ENCODE measurements around the gene SLC25A13. TPM values are rescaled to one million over a fixed set of nuclear protein-coding genes. Genes with fewer than 3 reads are reported as not detected.

Gene SLC25A13
- total and polyA plus RNA-seq, 2 of the 8 experiments (the other 6 are each of a cell fraction or from before 2014, with no cell fraction given), result 30.8 to 85.4 TPM

DNA sequence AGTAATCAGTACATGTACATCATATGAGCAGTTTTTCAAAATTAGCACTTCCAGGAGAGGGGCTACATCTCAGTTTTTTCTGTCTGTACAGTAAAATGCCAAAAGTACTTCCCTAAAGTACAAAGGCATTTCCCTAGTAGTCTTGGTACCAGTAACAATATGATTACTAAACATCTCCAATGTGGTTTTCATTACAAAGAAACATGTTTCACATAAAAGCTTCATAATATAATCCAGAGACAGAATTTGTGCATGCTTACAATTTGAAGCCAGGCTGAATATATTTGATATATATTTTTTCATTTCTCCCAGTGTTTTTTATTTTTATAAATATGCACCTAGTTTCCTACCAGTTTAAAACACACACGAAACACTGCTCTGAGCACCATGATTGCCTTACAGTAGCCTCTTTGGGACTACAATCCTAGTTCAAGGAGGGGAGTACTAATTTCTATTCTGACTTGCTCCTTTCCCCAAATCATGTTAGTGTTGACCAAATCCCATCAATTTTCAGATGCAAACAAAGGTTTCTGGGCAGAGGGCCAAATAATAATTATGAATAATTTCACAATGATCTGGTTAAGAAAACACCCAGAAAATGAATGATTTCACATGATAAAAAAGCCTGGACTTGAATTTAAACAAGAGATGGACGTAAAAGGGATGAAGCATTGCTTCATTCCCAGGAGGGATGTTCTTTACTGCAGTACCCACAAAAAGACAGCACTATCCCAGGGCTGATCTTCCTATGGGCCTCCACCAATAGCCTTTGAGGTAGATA lies 201.3 kb downstream of the SLC25A13 start (continued):
- TF ChIP-seq, protein P1, sequence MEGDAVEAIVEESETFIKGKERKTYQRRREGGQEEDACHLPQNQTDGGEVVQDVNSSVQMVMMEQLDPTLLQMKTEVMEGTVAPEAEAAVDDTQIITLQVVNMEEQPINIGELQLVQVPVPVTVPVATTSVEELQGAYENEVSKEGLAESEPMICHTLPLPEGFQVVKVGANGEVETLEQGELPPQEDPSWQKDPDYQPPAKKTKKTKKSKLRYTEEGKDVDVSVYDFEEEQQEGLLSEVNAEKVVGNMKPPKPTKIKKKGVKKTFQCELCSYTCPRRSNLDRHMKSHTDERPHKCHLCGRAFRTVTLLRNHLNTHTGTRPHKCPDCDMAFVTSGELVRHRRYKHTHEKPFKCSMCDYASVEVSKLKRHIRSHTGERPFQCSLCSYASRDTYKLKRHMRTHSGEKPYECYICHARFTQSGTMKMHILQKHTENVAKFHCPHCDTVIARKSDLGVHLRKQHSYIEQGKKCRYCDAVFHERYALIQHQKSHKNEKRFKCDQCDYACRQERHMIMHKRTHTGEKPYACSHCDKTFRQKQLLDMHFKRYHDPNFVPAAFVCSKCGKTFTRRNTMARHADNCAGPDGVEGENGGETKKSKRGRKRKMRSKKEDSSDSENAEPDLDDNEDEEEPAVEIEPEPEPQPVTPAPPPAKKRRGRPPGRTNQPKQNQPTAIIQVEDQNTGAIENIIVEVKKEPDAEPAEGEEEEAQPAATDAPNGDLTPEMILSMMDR (IDR thresholded peaks at IDR 0.05; ENCODE audit: control extremely low read depth in 1 of 3, insufficient read depth in 1 of 3, low read depth in 1 of 3, low read length in 3 of 3), result no peak
- TF ChIP-seq BCL11A (IDR thresholded peaks at IDR 0.05; ENCODE audit: low read depth in 2 of 2, low read length in 2 of 2), result no peak
- TF ChIP-seq HDAC6 (IDR thresholded peaks at IDR 0.05; ENCODE audit: low read depth, low read length), result no peak
- TF ChIP-seq, protein P2, sequence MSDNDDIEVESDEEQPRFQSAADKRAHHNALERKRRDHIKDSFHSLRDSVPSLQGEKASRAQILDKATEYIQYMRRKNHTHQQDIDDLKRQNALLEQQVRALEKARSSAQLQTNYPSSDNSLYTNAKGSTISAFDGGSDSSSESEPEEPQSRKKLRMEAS (IDR thresholded peaks at IDR 0.05), result no peak
- no peak for TF ChIP-seq SIX5 (IDR thresholded peaks at IDR 0.05; ENCODE audit: low read depth, low read length)
- TF ChIP-seq, protein P3, sequence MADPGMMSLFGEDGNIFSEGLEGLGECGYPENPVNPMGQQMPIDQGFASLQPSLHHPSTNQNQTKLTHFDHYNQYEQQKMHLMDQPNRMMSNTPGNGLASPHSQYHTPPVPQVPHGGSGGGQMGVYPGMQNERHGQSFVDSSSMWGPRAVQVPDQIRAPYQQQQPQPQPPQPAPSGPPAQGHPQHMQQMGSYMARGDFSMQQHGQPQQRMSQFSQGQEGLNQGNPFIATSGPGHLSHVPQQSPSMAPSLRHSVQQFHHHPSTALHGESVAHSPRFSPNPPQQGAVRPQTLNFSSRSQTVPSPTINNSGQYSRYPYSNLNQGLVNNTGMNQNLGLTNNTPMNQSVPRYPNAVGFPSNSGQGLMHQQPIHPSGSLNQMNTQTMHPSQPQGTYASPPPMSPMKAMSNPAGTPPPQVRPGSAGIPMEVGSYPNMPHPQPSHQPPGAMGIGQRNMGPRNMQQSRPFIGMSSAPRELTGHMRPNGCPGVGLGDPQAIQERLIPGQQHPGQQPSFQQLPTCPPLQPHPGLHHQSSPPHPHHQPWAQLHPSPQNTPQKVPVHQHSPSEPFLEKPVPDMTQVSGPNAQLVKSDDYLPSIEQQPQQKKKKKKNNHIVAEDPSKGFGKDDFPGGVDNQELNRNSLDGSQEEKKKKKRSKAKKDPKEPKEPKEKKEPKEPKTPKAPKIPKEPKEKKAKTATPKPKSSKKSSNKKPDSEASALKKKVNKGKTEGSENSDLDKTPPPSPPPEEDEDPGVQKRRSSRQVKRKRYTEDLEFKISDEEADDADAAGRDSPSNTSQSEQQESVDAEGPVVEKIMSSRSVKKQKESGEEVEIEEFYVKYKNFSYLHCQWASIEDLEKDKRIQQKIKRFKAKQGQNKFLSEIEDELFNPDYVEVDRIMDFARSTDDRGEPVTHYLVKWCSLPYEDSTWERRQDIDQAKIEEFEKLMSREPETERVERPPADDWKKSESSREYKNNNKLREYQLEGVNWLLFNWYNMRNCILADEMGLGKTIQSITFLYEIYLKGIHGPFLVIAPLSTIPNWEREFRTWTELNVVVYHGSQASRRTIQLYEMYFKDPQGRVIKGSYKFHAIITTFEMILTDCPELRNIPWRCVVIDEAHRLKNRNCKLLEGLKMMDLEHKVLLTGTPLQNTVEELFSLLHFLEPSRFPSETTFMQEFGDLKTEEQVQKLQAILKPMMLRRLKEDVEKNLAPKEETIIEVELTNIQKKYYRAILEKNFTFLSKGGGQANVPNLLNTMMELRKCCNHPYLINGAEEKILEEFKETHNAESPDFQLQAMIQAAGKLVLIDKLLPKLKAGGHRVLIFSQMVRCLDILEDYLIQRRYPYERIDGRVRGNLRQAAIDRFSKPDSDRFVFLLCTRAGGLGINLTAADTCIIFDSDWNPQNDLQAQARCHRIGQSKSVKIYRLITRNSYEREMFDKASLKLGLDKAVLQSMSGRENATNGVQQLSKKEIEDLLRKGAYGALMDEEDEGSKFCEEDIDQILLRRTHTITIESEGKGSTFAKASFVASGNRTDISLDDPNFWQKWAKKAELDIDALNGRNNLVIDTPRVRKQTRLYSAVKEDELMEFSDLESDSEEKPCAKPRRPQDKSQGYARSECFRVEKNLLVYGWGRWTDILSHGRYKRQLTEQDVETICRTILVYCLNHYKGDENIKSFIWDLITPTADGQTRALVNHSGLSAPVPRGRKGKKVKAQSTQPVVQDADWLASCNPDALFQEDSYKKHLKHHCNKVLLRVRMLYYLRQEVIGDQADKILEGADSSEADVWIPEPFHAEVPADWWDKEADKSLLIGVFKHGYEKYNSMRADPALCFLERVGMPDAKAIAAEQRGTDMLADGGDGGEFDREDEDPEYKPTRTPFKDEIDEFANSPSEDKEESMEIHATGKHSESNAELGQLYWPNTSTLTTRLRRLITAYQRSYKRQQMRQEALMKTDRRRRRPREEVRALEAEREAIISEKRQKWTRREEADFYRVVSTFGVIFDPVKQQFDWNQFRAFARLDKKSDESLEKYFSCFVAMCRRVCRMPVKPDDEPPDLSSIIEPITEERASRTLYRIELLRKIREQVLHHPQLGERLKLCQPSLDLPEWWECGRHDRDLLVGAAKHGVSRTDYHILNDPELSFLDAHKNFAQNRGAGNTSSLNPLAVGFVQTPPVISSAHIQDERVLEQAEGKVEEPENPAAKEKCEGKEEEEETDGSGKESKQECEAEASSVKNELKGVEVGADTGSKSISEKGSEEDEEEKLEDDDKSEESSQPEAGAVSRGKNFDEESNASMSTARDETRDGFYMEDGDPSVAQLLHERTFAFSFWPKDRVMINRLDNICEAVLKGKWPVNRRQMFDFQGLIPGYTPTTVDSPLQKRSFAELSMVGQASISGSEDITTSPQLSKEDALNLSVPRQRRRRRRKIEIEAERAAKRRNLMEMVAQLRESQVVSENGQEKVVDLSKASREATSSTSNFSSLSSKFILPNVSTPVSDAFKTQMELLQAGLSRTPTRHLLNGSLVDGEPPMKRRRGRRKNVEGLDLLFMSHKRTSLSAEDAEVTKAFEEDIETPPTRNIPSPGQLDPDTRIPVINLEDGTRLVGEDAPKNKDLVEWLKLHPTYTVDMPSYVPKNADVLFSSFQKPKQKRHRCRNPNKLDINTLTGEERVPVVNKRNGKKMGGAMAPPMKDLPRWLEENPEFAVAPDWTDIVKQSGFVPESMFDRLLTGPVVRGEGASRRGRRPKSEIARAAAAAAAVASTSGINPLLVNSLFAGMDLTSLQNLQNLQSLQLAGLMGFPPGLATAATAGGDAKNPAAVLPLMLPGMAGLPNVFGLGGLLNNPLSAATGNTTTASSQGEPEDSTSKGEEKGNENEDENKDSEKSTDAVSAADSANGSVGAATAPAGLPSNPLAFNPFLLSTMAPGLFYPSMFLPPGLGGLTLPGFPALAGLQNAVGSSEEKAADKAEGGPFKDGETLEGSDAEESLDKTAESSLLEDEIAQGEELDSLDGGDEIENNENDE (IDR thresholded peaks at IDR 0.05; ENCODE audit: insufficient replicate concordance, low read length), result no peak
- TF ChIP-seq KDM4A (IDR thresholded peaks at IDR 0.05; ENCODE audit: low read depth, low read length, severe bottlenecking), result no peak

All from H1 (cell line).